Amygdala (tissue), 56 donors: Measurements from ENCODE around the gene SH2D3C.

ENCODE experiments used
- DNase-seq, 56 donors: peaks; one replicate each; lab custom pipeline; 2025; lab: John Stamatoyannopoulos, UW

Gene SH2D3C

DNA sequence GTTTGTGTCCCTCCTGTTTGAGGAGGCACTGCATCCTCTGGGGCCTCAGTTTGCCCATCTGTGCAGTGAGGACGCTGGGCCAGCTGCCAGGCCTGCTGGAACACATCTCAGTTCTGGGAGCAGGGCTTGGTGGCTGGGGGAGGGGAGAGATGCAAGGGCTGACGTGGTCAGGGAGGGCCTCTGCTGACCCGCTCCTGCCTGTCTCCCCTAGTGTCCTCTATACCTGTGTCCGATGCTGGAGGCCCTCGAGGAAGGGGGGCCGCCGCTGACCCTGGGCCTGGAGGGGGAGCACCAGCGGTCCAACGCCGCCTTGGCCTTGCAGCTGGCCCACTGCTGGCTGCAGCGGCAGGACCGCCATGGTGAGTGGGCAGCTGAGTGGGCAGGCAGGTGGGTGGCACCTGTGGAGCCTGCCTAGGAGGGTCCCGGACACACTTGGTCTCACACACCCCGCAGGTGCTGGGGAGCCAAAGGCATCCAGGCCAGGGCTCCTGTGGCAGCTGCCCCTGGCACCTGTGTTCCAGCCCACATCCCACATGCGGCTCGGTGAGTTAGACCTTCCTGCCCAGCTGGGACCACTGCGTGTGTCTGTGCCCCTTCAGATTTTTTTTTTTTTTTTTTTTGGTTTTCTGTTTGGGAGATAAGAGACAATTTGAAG is 30.0 kb upstream of the SH2D3C start:
- no peak for DNase-seq

- no peak for DNase-seq
Measured at GRCh38 chr9:127806871-127807270, 28.4 kb upstream of the SH2D3C start.

- no peak for DNase-seq
Measured at GRCh38 chr9:127805620-127806019, 27.2 kb upstream of the SH2D3C start.

GRCh38 chr9:127803507-127804352 is 25.3 kb upstream of the SH2D3C start:
- DNase-seq: no peak

- DNase-seq: peak; percentile 38 to 96 (median 82)
Measured at GRCh38 chr9:127802576-127803443, 24.3 kb upstream of the SH2D3C start, which contains the start of gene FPGS. Gene FPGS, plus strand, starts transcription at chr9:127802882. Its CDS starts 43 bp downstream, at chr9:127802925.

GRCh38 chr9:127801955-127802575 is 23.6 kb upstream of the SH2D3C start:
- DNase-seq: peak in 1 of 56 donors; percentile 54

DNA sequence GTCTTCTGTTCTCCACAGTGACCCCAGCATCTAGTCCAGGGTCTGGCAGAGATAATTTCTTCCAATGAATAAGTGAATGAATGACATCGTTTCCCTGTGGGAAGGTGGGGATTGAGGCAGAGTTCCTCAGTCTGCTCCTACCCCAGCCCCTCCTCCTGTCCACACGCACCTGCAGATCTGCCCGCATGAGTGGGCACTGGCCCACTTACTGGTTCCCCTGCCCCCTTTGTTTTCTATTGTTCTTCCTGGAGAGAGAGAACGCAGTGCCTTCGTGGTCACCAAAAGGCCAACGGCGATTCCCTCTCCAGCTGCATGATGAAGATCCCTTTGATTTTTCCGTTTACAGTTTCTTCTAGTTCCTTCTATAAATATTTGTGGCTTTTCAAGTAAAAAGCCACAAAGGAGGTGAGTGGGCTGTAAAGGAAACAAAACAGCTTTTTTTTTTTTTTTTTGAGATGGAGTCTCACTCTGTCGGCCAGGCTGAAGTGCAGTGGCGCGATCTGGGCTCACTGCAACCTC is 18.4 kb upstream of the SH2D3C start:
- DNase-seq: no peak

DNA sequence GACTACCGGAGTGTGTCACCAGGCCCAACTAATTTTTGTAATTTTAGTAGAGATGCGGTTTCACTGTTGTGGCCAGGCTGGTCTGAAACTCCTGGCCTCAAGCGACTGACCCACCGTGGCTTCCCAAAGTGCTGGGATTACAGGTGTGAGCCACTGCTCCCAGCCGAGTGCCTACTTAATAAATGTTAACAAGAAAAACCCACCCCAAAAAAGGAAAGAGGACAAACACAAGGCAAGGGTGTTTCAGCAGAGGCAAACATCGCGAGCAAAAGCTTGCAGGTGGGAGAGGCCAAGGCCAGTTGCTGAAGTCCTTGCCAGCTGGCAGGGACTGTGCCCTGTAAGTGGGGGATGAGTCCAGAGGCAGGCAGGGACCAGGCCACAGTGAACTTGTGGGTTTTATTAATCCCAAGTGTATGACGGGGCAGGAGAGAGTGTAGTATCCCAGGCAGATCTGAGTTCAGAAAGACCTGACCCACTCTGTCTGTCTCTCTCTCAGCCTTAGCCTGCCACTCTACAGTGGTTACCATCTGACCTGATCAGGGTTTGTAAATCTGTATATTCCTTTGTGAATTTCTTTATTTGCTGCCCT is 17.9 kb upstream of the SH2D3C start:
- no peak for DNase-seq

DNA sequence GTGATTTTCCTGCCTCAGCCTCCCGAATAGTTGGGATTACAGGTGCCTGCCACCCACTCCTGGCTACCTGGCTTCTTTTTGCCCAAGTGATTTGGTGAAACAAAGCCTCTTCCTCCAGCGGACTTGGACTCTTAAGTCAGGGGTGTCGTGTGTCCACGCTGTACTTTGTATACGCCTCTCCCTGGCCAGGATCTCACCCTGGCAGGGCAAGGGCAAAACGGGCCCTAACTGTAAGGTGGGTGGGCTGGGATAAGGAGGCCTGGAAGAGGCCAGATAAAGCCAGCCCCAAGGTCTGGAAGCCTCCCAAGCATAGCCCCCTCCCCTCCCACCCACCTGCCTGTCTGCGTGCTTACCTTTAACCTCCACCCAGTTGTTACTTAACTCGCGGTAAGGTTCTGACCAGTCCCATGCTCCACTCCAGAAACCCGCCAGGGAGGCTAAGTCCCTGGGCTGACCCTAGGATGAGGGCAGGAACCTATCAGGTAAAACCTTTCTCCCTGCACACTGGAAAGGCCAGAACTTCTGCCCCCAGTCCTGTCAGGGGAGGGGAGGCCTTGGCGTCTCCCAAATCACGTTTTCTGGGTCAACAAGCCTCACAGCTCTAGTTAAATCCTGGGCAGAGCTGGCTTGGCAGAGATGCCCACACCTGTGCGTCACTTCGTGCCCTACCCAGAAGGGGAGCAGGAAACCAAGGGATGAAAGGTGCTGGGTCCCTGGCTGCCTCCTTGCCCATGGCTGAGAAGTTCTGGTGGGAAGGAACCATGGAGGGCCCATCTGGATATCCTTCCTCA is 15.7 kb upstream of the SH2D3C start:
- no peak for DNase-seq

DNA sequence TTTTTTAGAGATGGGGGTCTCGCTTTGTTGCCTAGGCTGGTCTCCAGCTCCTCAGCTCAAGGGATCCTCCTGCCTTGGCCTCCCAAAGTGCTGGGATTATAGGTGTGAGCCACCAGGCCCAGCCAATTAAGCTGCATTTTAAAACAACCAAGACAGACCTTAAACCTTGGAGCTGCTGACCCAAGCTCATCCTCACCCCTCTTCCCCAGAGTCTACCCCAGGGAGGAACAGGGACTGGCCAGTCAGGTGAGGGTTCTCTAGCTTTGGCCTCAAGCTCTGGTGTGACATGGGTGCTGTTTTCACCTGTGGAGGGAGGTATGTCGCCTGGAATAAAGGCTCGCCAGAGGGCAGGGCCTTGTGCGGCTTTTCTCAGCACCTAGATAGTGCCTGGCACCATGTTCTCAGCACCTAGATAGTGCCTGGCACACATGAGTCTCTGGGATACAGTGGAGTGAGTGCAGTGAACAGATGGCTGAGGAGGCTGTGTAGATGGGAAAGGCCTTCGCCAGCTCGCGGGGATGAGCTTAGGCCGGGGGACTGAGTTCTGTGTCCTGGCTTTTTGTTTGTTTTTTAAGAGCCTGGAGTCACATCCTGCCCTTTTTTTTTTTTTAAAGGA is 14.7 kb upstream of the SH2D3C start:
- no peak for DNase-seq

DNA sequence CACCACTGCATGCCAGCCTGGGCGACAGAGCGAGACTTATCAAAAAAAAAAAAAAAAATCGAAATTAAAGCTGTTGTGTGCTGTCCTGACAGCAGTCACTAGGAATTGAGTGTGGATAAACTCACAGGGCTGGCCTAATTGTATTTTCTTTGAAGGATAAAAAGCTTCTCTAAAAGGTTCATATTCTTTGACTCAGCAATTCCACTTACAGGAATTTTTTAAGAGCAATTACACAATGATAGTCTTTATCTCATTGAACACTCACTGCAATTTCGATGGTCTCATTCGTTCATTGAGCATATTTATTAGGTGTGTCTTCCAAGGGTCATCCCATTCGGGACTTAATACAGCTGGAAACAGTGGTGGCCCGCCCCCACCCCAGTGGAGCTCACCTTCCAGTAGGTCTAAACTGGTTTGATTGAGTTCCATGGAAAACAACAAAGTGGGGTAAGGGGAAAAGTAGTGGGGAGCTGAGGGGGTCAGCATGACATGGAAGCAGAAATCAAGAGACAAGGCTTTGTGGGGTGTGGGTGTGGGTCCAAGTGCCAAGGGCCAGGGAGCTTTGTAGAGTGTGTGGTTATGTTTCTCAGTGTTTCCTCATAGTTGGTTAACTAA is 14.1 kb upstream of the SH2D3C start:
- no peak for DNase-seq

GRCh38 chr9:127791085-127791484 is 12.6 kb upstream of the SH2D3C start:
- DNase-seq: no peak

DNA sequence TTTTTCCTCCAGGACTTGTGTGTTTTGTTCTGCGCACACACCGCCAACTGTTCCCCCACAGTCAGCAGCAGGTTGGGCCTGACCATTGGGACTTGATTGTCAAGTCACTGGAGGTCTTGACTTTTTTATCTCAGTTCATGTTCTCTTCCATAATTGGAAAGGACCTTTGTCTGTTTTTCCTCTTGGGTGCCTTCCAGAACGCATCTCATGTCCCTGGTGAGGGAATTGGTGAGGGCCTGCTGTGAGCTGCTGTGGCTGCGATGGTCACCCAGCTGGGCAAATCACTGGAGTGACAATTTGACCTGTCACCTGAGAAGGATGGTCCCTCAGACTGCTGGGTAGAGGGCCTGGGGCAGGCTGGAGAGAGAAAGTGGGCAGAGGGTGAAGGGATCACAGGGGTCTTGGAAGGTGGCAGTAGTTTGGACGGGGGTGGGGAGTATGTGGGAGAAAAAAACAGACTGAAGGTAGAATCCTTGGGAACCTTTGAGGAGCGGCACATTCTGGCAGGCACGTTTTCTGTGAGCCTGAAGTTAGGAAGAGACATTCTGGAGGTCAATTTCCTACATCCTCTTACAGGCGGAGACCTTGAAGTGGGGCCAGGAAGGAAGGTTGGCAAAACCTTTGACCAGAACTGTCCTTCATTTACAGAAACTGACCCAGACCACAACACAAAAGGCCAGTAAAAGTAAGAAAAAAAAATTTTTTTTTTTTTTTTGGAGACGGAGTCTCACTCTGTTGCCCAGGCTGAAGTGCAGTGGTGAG is 11.8 kb upstream of the SH2D3C start:
- no peak for DNase-seq

DNA sequence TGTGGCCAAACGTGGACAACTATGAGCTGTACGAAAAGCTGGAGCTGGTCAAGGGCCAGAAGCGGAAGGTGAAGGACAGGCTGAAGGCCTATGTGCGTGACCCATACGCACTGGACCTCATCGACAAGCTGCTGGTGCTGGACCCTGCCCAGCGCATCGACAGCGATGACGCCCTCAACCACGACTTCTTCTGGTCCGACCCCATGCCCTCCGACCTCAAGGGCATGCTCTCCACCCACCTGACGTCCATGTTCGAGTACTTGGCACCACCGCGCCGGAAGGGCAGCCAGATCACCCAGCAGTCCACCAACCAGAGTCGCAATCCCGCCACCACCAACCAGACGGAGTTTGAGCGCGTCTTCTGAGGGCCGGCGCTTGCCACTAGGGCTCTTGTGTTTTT is 10.7 kb upstream of the SH2D3C start:
- DNase-seq: no peak

- peak in 2 of 56 donors; percentile 16 to 17 for DNase-seq
Measured at GRCh38 chr9:127788337-127789011, 10.0 kb upstream of the SH2D3C start.

GRCh38 chr9:127786773-127787104 is 8.3 kb upstream of the SH2D3C start:
- no peak for DNase-seq
